GM23248 (cell line): Measurements from ENCODE around the gene UBQLN4. TPM values are rescaled to one million over a fixed set of nuclear protein-coding genes. Genes with fewer than 3 reads are reported as not detected.

Source experiments
- DNase-seq: peaks from one replicate; pipeline ENCODE4 v3.0.0-alpha.2; 2015
- H2AFZ ChIP-seq: fragments of 200-600 bp; sonication (generic); 2 replicates; pipeline ENCODE4 v1.6.1; 2016; ENCODE audit warnings: antibody characterized with exemption
- H3F3A ChIP-seq: fragments of 200-600 bp; sonication (generic); 2 replicates; pipeline ENCODE4 v1.6.1; 2016; ENCODE audit warnings: mild to moderate bottlenecking, antibody characterized with exemption, mixed run types; ENCODE audit not compliant: insufficient read depth
- H3K27ac ChIP-seq: fragments of 200-600 bp; sonication (generic); 2 replicates; pipeline ENCODE4 v1.5.1; 2016; ENCODE audit warnings: mild to moderate bottlenecking
- H3K27me3 ChIP-seq: fragments of 200-600 bp; sonication (generic); replicated peaks from 2 replicates; pipeline ENCODE4 v1.6.1; 2016; ENCODE audit warnings: mild to moderate bottlenecking; ENCODE audit not compliant: insufficient read depth
- H3K36me3 ChIP-seq: fragments of 200-600 bp; sonication (generic); 2 replicates; pipeline ENCODE4 v1.6.1; 2016; ENCODE audit warnings: low read depth, mild to moderate bottlenecking
- H3K4me1 ChIP-seq: fragments of 200-600 bp; sonication (generic); 2 replicates; pipeline ENCODE4 v1.6.1; 2016; ENCODE audit warnings: mild to moderate bottlenecking; ENCODE audit not compliant: insufficient read depth
- H3K4me2 ChIP-seq: fragments of 200-600 bp; sonication (generic); one replicate; pipeline ENCODE4 v1.6.1; 2016; ENCODE audit warnings: mild to moderate bottlenecking; ENCODE audit not compliant: unreplicated experiment
- H3K4me3 ChIP-seq: fragments of 200-600 bp; sonication (generic); 2 replicates; pipeline ENCODE4 v1.5.1; 2016; ENCODE audit warnings: mild to moderate bottlenecking
- H3K79me2 ChIP-seq: fragments of 200-600 bp; sonication (generic); 2 replicates; pipeline ENCODE4 v1.6.1; 2016; ENCODE audit warnings: mild to moderate bottlenecking; ENCODE audit not compliant: insufficient read depth
- H3K9ac ChIP-seq: fragments of 200-600 bp; sonication (generic); 2 replicates; pipeline ENCODE4 v1.6.1; 2016; ENCODE audit warnings: mild to moderate bottlenecking
- H3K9me2 ChIP-seq: fragments of 200-600 bp; sonication (generic); 2 replicates; pipeline ENCODE4 v1.6.1; 2016; ENCODE audit warnings: mixed run types, mild to moderate bottlenecking, moderate library complexity; ENCODE audit not compliant: insufficient read depth
- H3K9me3 ChIP-seq: fragments of 200-600 bp; sonication (generic); one replicate; pipeline ENCODE4 v1.6.1; 2017; ENCODE audit warnings: low read depth
- H4K20me1 ChIP-seq: fragments of 200-600 bp; sonication (generic); 2 replicates; pipeline ENCODE4 v1.6.0; 2016; ENCODE audit not compliant: insufficient read depth
- EZH2 ChIP-seq: fragments of 200-600 bp; sonication (generic); IDR thresholded peaks from 2 replicates; pipeline ENCODE4 v1.6.1; 2018; ENCODE audit warnings: antibody characterized with exemption, mild to moderate bottlenecking; ENCODE audit not compliant: insufficient read depth, poor library complexity, severe bottlenecking
- EZH2phosphoT487 ChIP-seq: fragments of 200-600 bp; sonication (generic); IDR thresholded peaks from 2 replicates; pipeline ENCODE4 v1.6.1; 2018; ENCODE audit warnings: antibody characterized with exemption, moderate library complexity, mild to moderate bottlenecking, low read depth; ENCODE audit not compliant: insufficient read depth
- WGBS, 2 experiments: methylation state at CpG; one replicate each; pipeline ENCODE4 v1.1.6; 2015 to 2017; ENCODE audit warnings: low lambda C conversion rate in 2 of 2, low coverage in 1 of 2; ENCODE audit errors: missing lambda C conversion rate in 2 of 2; 5-methylcytosine and 5-hydroxymethylcytosine counted together
- in situ Hi-C: fragments of 300-500 bp; cut with MboI; formaldehyde crosslinking; loops from 2 replicates; pipeline ENCODE4 v1.15.0; 2020
- polyA plus RNA-seq: library from polyadenylated mRNA; unstranded; fragments of >200 nt; fragmentation: Nextera tagmentation; extraction: Ambion mirVana; gene quantifications from 2 replicates; pipeline ENCODE4 v1.2.1, GENCODE V29; 2016
- total RNA-seq: library from RNA; depleted of rRNA; stranded (reverse); fragments of >200 nt; shearing (Covaris generic); gene quantifications from 2 replicates; pipeline ENCODE4 v1.2.3, GENCODE V29; 2014

UBQLN4 gene
- total and polyA plus RNA-seq, 2 experiments from 2014 or later: 9.9 to 18.4 TPM

- Histone ChIP-seq H4K20me1 (no peaks in the 10 kb centered on the region), H3K4me3 (no peak within 1 kb of the TSS), H3K4me1 (peaks cover 1% of the 10 kb centered on the region; the same call in 1 of the 2 replicates), H3K9me2 (no peaks in the 10 kb centered on the region), H3K4me2 (no peak within 1 kb of the TSS), H2AFZ (no peak within 1 kb of the TSS), H3K27me3 (no peaks in the 10 kb centered on the region), H3K9me3 (no peaks in the 10 kb centered on the region), H3K27ac (no peak within 1 kb of the TSS), H3K36me3 (no peaks in the 10 kb centered on the region), H3K79me2 (peaks cover 3% of the 10 kb centered on the region; the same call in 1 of the 2 replicates), H3F3A (no peaks in the 10 kb centered on the region), H3K9ac (no peak within 1 kb of the TSS)
- in situ Hi-C loops: no loop called here
- no peak for TF ChIP-seq EZH2
- no peak for TF ChIP-seq EZH2phosphoT487
- no peak for DNase-seq
- WGBS, 2 experiments: 52 to 55% methylated on average over 11 of the region's 11 CpGs
Measured at GRCh38 chr1:156060937-156061636, 7.5 kb upstream of the UBQLN4 start, which contains the start of gene RAB25. TSS of gene RAB25 (plus strand) at chr1:156061160. CDS start at chr1:156061401, 241 bp downstream.

GRCh38 chr1:156056326-156056849 lies 2.8 kb upstream of the UBQLN4 start:
- no peak overlapping the region for H3K4me2 ChIP-seq
- in situ Hi-C loops: no loop called here

GRCh38 chr1:156055281-156056048 lies 1.9 kb upstream of the UBQLN4 start:
- Histone ChIP-seq H3F3A (peaks cover 4% of the 10 kb centered on the region; the same call in 1 of the 2 replicates), H3K4me1 (peaks cover 8% of the 10 kb centered on the region), H3K79me2 (peaks cover 27% of the 10 kb centered on the region), H3K4me3 (peak overlapping the region; percentile 86), H3K4me2 (peak overlapping the region; percentile 90), H3K36me3 (no peaks in the 10 kb centered on the region), H3K27me3 (no peaks in the 10 kb centered on the region), H3K9ac (peak overlapping the region; percentile 83), H3K9me2 (no peaks in the 10 kb centered on the region), H3K9me3 (no peaks in the 10 kb centered on the region), H3K27ac (peak overlapping the region; percentile 42), H4K20me1 (no peaks in the 10 kb centered on the region), H2AFZ (peak overlapping the region; percentile 94)
- peak; percentile 54 for DNase-seq
- in situ Hi-C loops: no loop called here
- no peak for TF ChIP-seq EZH2phosphoT487
- no peak for TF ChIP-seq EZH2
- WGBS, 2 experiments: 21 to 24% methylated on average over 17 of the region's 17 CpGs

More at GRCh38 chr1:156056326-156056849, 2.8 kb upstream of the UBQLN4 start:
- TF ChIP-seq EZH2: no peak
- TF ChIP-seq EZH2phosphoT487: no peak
- Histone ChIP-seq H3K4me3 (no peak overlapping the region), H3K27me3 (no peaks in the 10 kb centered on the region), H2AFZ (no peak overlapping the region), H3F3A (peaks cover 4% of the 10 kb centered on the region; the same call in 1 of the 2 replicates), H3K9ac (no peak overlapping the region), H3K36me3 (no peaks in the 10 kb centered on the region), H4K20me1 (no peaks in the 10 kb centered on the region), H3K4me1 (peaks cover 8% of the 10 kb centered on the region), H3K27ac (no peak overlapping the region), H3K9me3 (no peaks in the 10 kb centered on the region), H3K9me2 (no peaks in the 10 kb centered on the region), H3K79me2 (peaks cover 27% of the 10 kb centered on the region)
- WGBS, 2 experiments: 100% methylated on average over 1 of the region's 1 CpG
- no peak for DNase-seq

- peak within 1 kb of the TSS; percentile 83 for H3K9ac ChIP-seq
- peak within 1 kb of the TSS; percentile 95 for H3K4me2 ChIP-seq
- in situ Hi-C loops: no loop called here
- peaks cover 4% of the 10 kb centered on the region; the same call in 1 of the 2 replicates for H3F3A ChIP-seq
- no peaks in the 10 kb centered on the region for H3K27me3 ChIP-seq
- H3K9me2 ChIP-seq: no peaks in the 10 kb centered on the region
- H3K4me1 ChIP-seq: peaks cover 8% of the 10 kb centered on the region
- no peaks in the 10 kb centered on the region for H4K20me1 ChIP-seq
- peak; percentile 99 for DNase-seq
- peak within 1 kb of the TSS; percentile 83 for H3K27ac ChIP-seq
- H2AFZ ChIP-seq: peak within 1 kb of the TSS; percentile 94
- no peak for TF ChIP-seq EZH2
- TF ChIP-seq EZH2phosphoT487: no peak
- H3K79me2 ChIP-seq: peaks cover 27% of the 10 kb centered on the region
- no peaks in the 10 kb centered on the region for H3K9me3 ChIP-seq
- H3K36me3 ChIP-seq: no peaks in the 10 kb centered on the region
- peak within 1 kb of the TSS; percentile 86 for H3K4me3 ChIP-seq
- WGBS, 2 experiments: 1% methylated on average over 33 to 51 of the region's 53 CpGs
Measured at GRCh38 chr1:156054500-156055280, 1.1 kb upstream of the UBQLN4 start, which contains the start of gene LAMTOR2. TSS of gene LAMTOR2 (plus strand) at chr1:156054782. CDS start at chr1:156054890, 108 bp downstream.
